Activated CD4-positive, alpha-beta T cell treated with anti-CD3 and anti-CD28 coated beads, Interleukin-2, amount 10 ng/mL, durations not matched to agents 24 days and 14 days (primary cell): ENCODE data around the gene OR8K3. TPM values are rescaled to one million over a fixed set of nuclear protein-coding genes. Genes with fewer than 3 reads are reported as not detected.

Experiments
- DNase-seq: peaks from one replicate; pipeline ENCODE4 v3.0.0; 2022
- H3K27ac Mint-ChIP-seq: one replicate; pipeline ENCODE4 v1.8.0; 2022; ENCODE audit warnings: mild to moderate bottlenecking, mixed read lengths
- H3K27me3 Mint-ChIP-seq: one replicate; pipeline ENCODE4 v1.8.0; 2022; ENCODE audit warnings: mixed read lengths
- H3K36me3 Mint-ChIP-seq: one replicate; pipeline ENCODE4 v1.8.0; 2022; ENCODE audit warnings: low read depth, mild to moderate bottlenecking, mixed read lengths
- H3K4me1 Mint-ChIP-seq: one replicate; pipeline ENCODE4 v1.8.0; 2021; ENCODE audit warnings: mixed read lengths
- H3K4me3 Mint-ChIP-seq: one replicate; pipeline ENCODE4 v1.8.0; 2022; ENCODE audit warnings: mild to moderate bottlenecking, moderate library complexity, mixed read lengths
- H3K9me3 Mint-ChIP-seq: one replicate; pipeline ENCODE4 v1.8.0; 2021; ENCODE audit warnings: mixed read lengths
- intact Hi-C: fragments of 100-400 bp; cut with micrococcal nuclease; formaldehyde crosslinking; loops from one replicate; pipeline ENCODE4 v1.15.1; 2023
- total RNA-seq: library from RNA; stranded (reverse); gene quantifications from 2 replicates; pipeline ENCODE4 v1.2.3, GENCODE V29; 2022

The OR8K3 gene
- total RNA-seq, result not detected in 2 replicates

DNA sequence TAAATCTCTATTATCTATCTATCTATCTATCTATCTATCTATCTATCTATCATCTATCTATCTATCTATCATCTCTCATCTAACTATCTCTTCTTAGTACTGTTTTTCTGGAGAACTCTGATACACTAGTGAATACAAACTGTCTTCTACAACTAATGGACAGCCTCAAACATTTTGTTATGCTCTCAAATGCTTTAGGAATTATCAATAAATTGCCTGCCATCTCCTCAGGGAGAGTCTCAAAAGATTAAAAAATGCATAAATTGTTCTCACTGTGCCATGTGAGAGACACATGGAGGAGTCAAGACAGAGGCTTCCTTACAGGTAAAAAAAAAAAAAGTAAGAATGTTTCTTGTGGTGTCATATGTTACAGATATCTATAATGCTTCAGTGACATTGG lies at the start of gene OR8K3:
Gene OR8K3, plus strand, starts transcription at position 301 of the 400 bp plus-strand sequence. CDS start 3,163 bp downstream, outside the sequence.
- Mint-ChIP-seq H3K9me3 (peaks cover 10% of the 10 kb centered on the region), H3K4me1 (no peaks in the 10 kb centered on the region)

DNA sequence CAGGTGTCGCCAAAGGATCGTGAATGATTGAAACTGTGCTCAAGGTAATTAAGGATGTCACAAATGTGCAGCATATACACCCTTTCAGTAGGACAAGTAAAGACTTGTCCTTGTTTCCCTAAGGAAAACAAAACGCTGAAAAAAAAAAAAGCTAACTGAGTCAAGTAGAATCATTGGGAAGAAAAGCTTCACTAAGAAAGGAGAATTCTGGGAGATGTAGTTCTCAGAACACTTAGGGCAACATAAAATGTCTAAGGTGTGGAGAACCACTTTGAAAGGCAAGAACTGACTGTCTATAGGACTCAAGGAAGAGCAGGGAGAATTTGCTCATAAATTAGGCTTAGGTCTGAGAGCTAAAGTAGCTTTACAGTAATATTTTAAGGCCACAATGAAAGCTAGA lies 43.9 kb upstream of the OR8K3 start:
- no peaks in the 10 kb centered on the region for H3K4me1 Mint-ChIP-seq
- DNase-seq, result no peak
- no peaks in the 10 kb centered on the region for H3K36me3 Mint-ChIP-seq
- intact Hi-C loops, result no loop called here
- H3K27ac Mint-ChIP-seq, result no peak overlapping the region
- H3K9me3 Mint-ChIP-seq, result peaks cover 13% of the 10 kb centered on the region
- no peaks in the 10 kb centered on the region for H3K27me3 Mint-ChIP-seq
- no peak overlapping the region for H3K4me3 Mint-ChIP-seq

More for the DNA sequence above, at the start of gene OR8K3:
- intact Hi-C loops, result no loop called here
- no peak within 1 kb of the TSS for H3K27ac Mint-ChIP-seq
- H3K4me3 Mint-ChIP-seq, result no peak within 1 kb of the TSS
- H3K27me3 Mint-ChIP-seq, result no peaks in the 10 kb centered on the region
- H3K36me3 Mint-ChIP-seq, result no peaks in the 10 kb centered on the region
- DNase-seq, result no peak

GRCh38 chr11:56273854-56274253 lies 41.1 kb upstream of the OR8K3 start, which contains the start of gene OR5T1:
Gene OR5T1 (plus strand): TSS chr11:56274154. CDS start chr11:56275639, 1,485 bp downstream.
- DNase-seq, result no peak
- H3K4me3 Mint-ChIP-seq, result no peak within 1 kb of the TSS
- H3K27me3 Mint-ChIP-seq, result no peaks in the 10 kb centered on the region
- intact Hi-C loops, result no loop called here
- H3K27ac Mint-ChIP-seq, result no peak within 1 kb of the TSS
- H3K9me3 Mint-ChIP-seq, result peaks cover 4% of the 10 kb centered on the region
- H3K4me1 Mint-ChIP-seq, result no peaks in the 10 kb centered on the region
- no peaks in the 10 kb centered on the region for H3K36me3 Mint-ChIP-seq

DNA sequence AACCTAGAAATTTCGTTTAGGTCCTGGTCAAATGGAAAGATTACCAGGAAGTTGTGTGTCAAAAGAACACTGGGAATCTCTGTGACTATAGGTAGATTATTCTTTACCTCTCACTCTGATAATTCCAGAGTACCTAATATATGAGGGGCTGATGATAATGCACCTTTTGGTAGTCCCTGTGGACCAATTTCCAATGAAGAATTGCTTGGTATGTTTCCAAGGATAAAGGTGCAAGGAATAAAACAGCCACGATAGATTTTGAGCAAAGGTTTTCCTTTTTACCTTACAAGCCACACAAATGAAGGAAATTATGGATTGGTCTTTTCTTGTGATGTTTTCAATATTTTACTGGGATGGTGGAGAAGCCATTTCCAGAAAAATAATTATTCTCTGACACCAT lies 22.8 kb upstream of the OR8K3 start, which contains the start of gene OR8H1:
Gene OR8H1, minus strand, starts transcription at position 101 of the 400 bp plus-strand sequence. CDS start 1,192 bp downstream, outside the sequence.
- Mint-ChIP-seq H3K9me3 (no peaks in the 10 kb centered on the region), H3K4me1 (no peaks in the 10 kb centered on the region), H3K4me3 (no peak within 1 kb of the TSS), H3K27me3 (no peaks in the 10 kb centered on the region), H3K27ac (no peak within 1 kb of the TSS), H3K36me3 (no peaks in the 10 kb centered on the region)
- no peak for DNase-seq
- intact Hi-C loops, result no loop called here

- no peak overlapping the region for H3K27ac Mint-ChIP-seq
- no peak overlapping the region for H3K4me3 Mint-ChIP-seq
- H3K4me1 Mint-ChIP-seq, result no peaks in the 10 kb centered on the region
- intact Hi-C loops, result no loop called here
- H3K9me3 Mint-ChIP-seq, result no peaks in the 10 kb centered on the region
- no peak for DNase-seq
- H3K36me3 Mint-ChIP-seq, result no peaks in the 10 kb centered on the region
- H3K27me3 Mint-ChIP-seq, result no peaks in the 10 kb centered on the region
These were observed 18.0 kb upstream of the OR8K3 start for GRCh38 chr11:56296898-56297297.

DNA sequence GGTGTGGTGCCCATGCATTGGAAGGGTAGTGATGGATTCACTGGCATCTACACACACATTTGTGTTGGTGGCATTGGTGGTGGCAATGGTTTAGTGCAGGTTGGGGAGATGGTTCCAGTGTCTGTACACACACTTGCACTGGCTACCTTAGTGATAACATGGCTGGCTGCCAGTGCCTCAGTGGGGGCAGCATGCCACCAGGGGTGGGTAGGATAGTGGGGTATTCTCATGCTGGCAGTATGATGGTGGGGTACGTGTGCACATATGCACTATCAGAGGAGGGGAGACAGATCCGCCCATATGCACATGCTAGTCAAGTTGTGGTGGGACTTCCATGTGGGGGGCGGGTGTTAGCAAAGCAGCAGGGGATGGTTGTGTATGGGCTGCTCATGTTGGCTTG lies 7.1 kb upstream of the OR8K3 start:
- no peak overlapping the region for H3K4me3 Mint-ChIP-seq
- no peak overlapping the region for H3K27ac Mint-ChIP-seq
- no peaks in the 10 kb centered on the region for H3K36me3 Mint-ChIP-seq
- intact Hi-C loops, result no loop called here
- H3K27me3 Mint-ChIP-seq, result no peaks in the 10 kb centered on the region
- peaks cover 29% of the 10 kb centered on the region for H3K9me3 Mint-ChIP-seq
- DNase-seq, result no peak
- H3K4me1 Mint-ChIP-seq, result no peaks in the 10 kb centered on the region

GRCh38 chr11:56331861-56332491 lies 17.0 kb downstream of the OR8K3 start:
- Mint-ChIP-seq H3K27ac (no peak overlapping the region), H3K9me3 (peaks cover 5% of the 10 kb centered on the region), H3K4me1 (no peaks in the 10 kb centered on the region), H3K27me3 (no peaks in the 10 kb centered on the region), H3K4me3 (no peak overlapping the region), H3K36me3 (no peaks in the 10 kb centered on the region)
- intact Hi-C loops, result no loop called here
- DNase-seq, result no peak

DNA sequence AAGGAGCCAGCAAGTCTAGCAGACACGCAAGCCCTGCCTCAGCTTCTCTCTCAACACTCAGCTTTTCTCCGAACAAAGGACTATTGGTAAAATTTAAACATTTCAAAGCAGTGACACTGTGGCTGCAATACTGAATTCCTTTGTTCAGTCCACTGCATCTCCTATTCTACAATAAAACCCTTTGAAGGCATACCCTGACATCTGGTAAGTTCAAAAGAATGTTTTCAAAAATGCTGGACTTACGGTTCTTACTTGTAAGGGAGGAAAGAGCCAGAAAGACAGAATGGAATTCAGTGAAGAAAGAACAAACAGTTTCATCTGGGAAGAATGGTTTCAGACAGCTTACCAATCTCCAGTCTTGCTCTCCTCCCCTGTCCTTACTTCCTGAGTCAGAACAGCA lies 18.2 kb downstream of the OR8K3 start:
- DNase-seq, result no peak
- H3K27ac Mint-ChIP-seq, result no peak overlapping the region

DNA sequence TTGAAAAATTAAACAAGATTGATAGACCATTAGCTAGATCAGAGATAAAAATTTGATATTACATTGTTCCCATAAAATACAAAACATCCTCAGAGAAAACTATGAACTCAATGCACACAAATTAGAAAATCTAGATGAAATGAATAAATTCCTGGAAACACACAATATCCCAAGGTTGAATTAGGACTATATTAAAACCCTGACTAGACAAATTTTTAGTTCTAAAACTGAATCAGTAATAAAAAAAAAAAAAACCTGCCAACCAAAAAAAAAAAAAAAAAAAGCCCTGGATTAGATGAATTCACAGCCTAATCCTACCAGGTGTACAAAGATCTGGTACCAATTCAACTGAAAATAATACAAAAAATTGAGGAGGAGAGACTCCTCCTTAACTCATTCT lies 25.3 kb downstream of the OR8K3 start:
- Mint-ChIP-seq H3K36me3 (no peaks in the 10 kb centered on the region), H3K27ac (no peak overlapping the region), H3K27me3 (no peaks in the 10 kb centered on the region), H3K9me3 (peaks cover 9% of the 10 kb centered on the region), H3K4me3 (no peak overlapping the region), H3K4me1 (no peaks in the 10 kb centered on the region)
- no peak for DNase-seq
- intact Hi-C loops, result no loop called here

More for the DNA sequence above, 18.2 kb downstream of the OR8K3 start:
- intact Hi-C loops, result no loop called here
- Mint-ChIP-seq H3K9me3 (peaks cover 5% of the 10 kb centered on the region), H3K36me3 (no peaks in the 10 kb centered on the region), H3K27me3 (no peaks in the 10 kb centered on the region), H3K4me3 (no peak overlapping the region), H3K4me1 (no peaks in the 10 kb centered on the region)

GRCh38 chr11:56345739-56346138 lies 30.8 kb downstream of the OR8K3 start, which contains the start of gene OR8K1:
Gene OR8K1 (plus strand): TSS chr11:56346039. CDS start chr11:56346039, 0 bp downstream.
- Mint-ChIP-seq H3K4me1 (no peaks in the 10 kb centered on the region), H3K27me3 (no peaks in the 10 kb centered on the region), H3K27ac (no peak within 1 kb of the TSS), H3K9me3 (peaks cover 9% of the 10 kb centered on the region), H3K4me3 (no peak within 1 kb of the TSS), H3K36me3 (no peaks in the 10 kb centered on the region)
- DNase-seq, result no peak
- intact Hi-C loops, result no loop called here

GRCh38 chr11:56353991-56354390 lies 39.0 kb downstream of the OR8K3 start, which contains the start of gene OR8J1:
Gene OR8J1 (plus strand): TSS chr11:56354291. CDS start chr11:56360247, 5,956 bp downstream.
- Mint-ChIP-seq H3K27me3 (no peaks in the 10 kb centered on the region), H3K27ac (no peak within 1 kb of the TSS), H3K4me3 (no peak within 1 kb of the TSS), H3K9me3 (peaks cover 3% of the 10 kb centered on the region), H3K4me1 (no peaks in the 10 kb centered on the region), H3K36me3 (no peaks in the 10 kb centered on the region)
- DNase-seq, result no peak
- intact Hi-C loops, result no loop called here

Other genes with a start within 250 kb of the OR8K3 start
- gene OR8I2, start 221.8 kb upstream of the OR8K3 start, total RNA-seq, result not detected in 2 replicates
- gene OR8H2, start 211.5 kb upstream of the OR8K3 start, total RNA-seq, result not detected in 2 replicates
- not detected in 2 replicates for gene OR8H3, start 192.8 kb upstream of the OR8K3 start, total RNA-seq
- not detected in 2 replicates for gene OR8J3, start 174.9 kb upstream of the OR8K3 start, total RNA-seq
- gene OR8K5, start 154.8 kb upstream of the OR8K3 start, total RNA-seq, result not detected in 2 replicates
- gene OR5J2, start 138.5 kb upstream of the OR8K3 start, total RNA-seq, result not detected in 2 replicates
- not detected in 2 replicates for gene OR5T2, start 80.9 kb upstream of the OR8K3 start, total RNA-seq
- not detected in 2 replicates for gene OR5T3, start 62.9 kb upstream of the OR8K3 start, total RNA-seq
- not detected in 2 replicates for gene OR5T1, start 41.0 kb upstream of the OR8K3 start, total RNA-seq
- not detected in 2 replicates for gene OR8H1, start 22.9 kb upstream of the OR8K3 start, total RNA-seq
- not detected in 2 replicates for gene OR8K1, start 30.9 kb downstream of the OR8K3 start, total RNA-seq
- not detected in 2 replicates for gene OR8J1, start 39.1 kb downstream of the OR8K3 start, total RNA-seq
- gene OR8U1, start 60.5 kb downstream of the OR8K3 start, total RNA-seq, result not detected in 2 replicates
- gene OR5AL1, start 97.6 kb downstream of the OR8K3 start, total RNA-seq, result not detected in 2 replicates
- not detected in 2 replicates for gene OR5M3, start 158.2 kb downstream of the OR8K3 start, total RNA-seq
- not detected in 2 replicates for gene OR5M8, start 176.2 kb downstream of the OR8K3 start, total RNA-seq
- gene OR5M11, start 228.1 kb downstream of the OR8K3 start, total RNA-seq, result not detected in 2 replicates